GM23338 (cell line): ENCODE results near the gene SLC25A12. TPM values are rescaled to one million over a fixed set of nuclear protein-coding genes. Genes with fewer than 3 reads are reported as not detected.
A peak's percentile ranks its signal among the peaks of the same experiment; 100 is the strongest.

Source experiments
- ATAC-seq: fragments of 200-7000 bp; cut with Tn5 transposase; 3 replicates; pipeline ENCODE4 v1.9.1; 2020
- DNase-seq: peaks from one replicate; pipeline ENCODE4 v3.0.0-alpha.2; 2015; ENCODE audit warnings: low spot score
- H2AFZ ChIP-seq: fragments of 200-600 bp; sonication (generic); 2 replicates; pipeline ENCODE4 v1.8.0; 2016; ENCODE audit warnings: antibody characterized with exemption, mild to moderate bottlenecking, moderate library complexity
- H3F3A ChIP-seq: fragments of 200-600 bp; sonication (generic); replicated peaks from 2 replicates; pipeline ENCODE4 v1.8.0; 2017; ENCODE audit warnings: antibody characterized with exemption, mixed run types, low read depth
- H3K27ac ChIP-seq: fragments of 200-600 bp; sonication (generic); 2 replicates; pipeline ENCODE4 v1.6.1; 2016; ENCODE audit warnings: low read depth
- H3K27me3 ChIP-seq: fragments of 200-600 bp; sonication (generic); 2 replicates; pipeline ENCODE4 v1.8.0; 2016; ENCODE audit warnings: mild to moderate bottlenecking, mixed run types, moderate library complexity; ENCODE audit not compliant: insufficient read depth
- H3K36me3 ChIP-seq: fragments of 200-600 bp; sonication (generic); 2 replicates; pipeline ENCODE4 v1.8.0; 2016; ENCODE audit warnings: mild to moderate bottlenecking; ENCODE audit not compliant: insufficient read depth
- H3K4me1 ChIP-seq: fragments of 200-600 bp; sonication (generic); 2 replicates; pipeline ENCODE4 v1.8.0; 2016; ENCODE audit warnings: mild to moderate bottlenecking, moderate library complexity; ENCODE audit not compliant: insufficient read depth
- H3K4me2 ChIP-seq: fragments of 200-600 bp; sonication (generic); 2 replicates; pipeline ENCODE4 v1.7.1; 2017; ENCODE audit warnings: mixed run types
- H3K4me3 ChIP-seq: fragments of 200-600 bp; sonication (generic); 2 replicates; pipeline ENCODE4 v1.6.1; 2016; ENCODE audit warnings: mixed run types
- H3K79me2 ChIP-seq: fragments of 200-600 bp; sonication (generic); replicated peaks from 2 replicates; pipeline ENCODE4 v1.8.0; 2017; ENCODE audit warnings: mild to moderate bottlenecking; ENCODE audit not compliant: insufficient read depth
- H3K9me2 ChIP-seq: fragments of 200-600 bp; sonication (generic); 2 replicates; pipeline ENCODE4 v1.8.0; 2017; ENCODE audit not compliant: insufficient read depth
- H4K20me1 ChIP-seq: fragments of 200-600 bp; sonication (generic); replicated peaks from 2 replicates; pipeline ENCODE4 v1.8.0; 2017; ENCODE audit warnings: mild to moderate bottlenecking; ENCODE audit not compliant: insufficient read depth
- H3K27ac Mint-ChIP-seq: 2 replicates; pipeline ENCODE4 v1.8.0; 2020; ENCODE audit warnings: inconsistent platforms, mild to moderate bottlenecking, moderate library complexity, mixed read lengths
- H3K27me3 Mint-ChIP-seq: 3 replicates; pipeline ENCODE4 v1.8.0; 2022; ENCODE audit warnings: low read depth, mild to moderate bottlenecking, moderate library complexity, mixed read lengths, inconsistent platforms; ENCODE audit not compliant: insufficient read depth, poor library complexity
- H3K36me3 Mint-ChIP-seq: 3 replicates; pipeline ENCODE4 v1.8.0; 2021; ENCODE audit warnings: low read depth, mild to moderate bottlenecking, inconsistent platforms, moderate library complexity, mixed read lengths
- H3K4me1 Mint-ChIP-seq: 3 replicates; pipeline ENCODE4 v1.8.0; 2020; ENCODE audit warnings: mild to moderate bottlenecking, inconsistent platforms, mixed read lengths
- H3K4me3 Mint-ChIP-seq: 3 replicates; pipeline ENCODE4 v1.8.0; 2021; ENCODE audit warnings: moderate library complexity, mild to moderate bottlenecking, inconsistent platforms, mixed read lengths
- H3K9me3 Mint-ChIP-seq: 3 replicates; pipeline ENCODE4 v1.8.0; 2020; ENCODE audit warnings: moderate library complexity, mild to moderate bottlenecking, inconsistent platforms, mixed read lengths
- CREB1 ChIP-seq: fragments of 250-450 bp; sonication (Bioruptor Pico); IDR thresholded peaks from 2 replicates; pipeline ENCODE4 v1.5.0; 2020; ENCODE audit warnings: low read depth, mild to moderate bottlenecking, moderate library complexity
- ETS1 ChIP-seq: IDR thresholded peaks from 2 replicates; pipeline ENCODE4 v1.6.1; 2016; ENCODE audit warnings: antibody characterized with exemption
- EZH2 ChIP-seq: fragments of 200-600 bp; sonication (generic); IDR thresholded peaks from one replicate; pipeline ENCODE4 v1.8.0; 2017; ENCODE audit warnings: antibody characterized with exemption, mild to moderate bottlenecking, low read depth; ENCODE audit not compliant: unreplicated experiment
- EZH2phosphoT487 ChIP-seq: fragments of 200-600 bp; sonication (generic); IDR thresholded peaks from one replicate; pipeline ENCODE4 v1.8.1; 2018; ENCODE audit warnings: antibody characterized with exemption; ENCODE audit not compliant: unreplicated experiment
- POLR2AphosphoS5 ChIP-seq: IDR thresholded peaks from 2 replicates; pipeline ENCODE4 v1.6.1; 2016; ENCODE audit warnings: antibody characterized with exemption, low read depth
- ZNF114 ChIP-seq: fragments of 250-450 bp; sonication (Bioruptor Pico); IDR thresholded peaks from 2 replicates; pipeline ENCODE4 v1.5.0; 2020; ENCODE audit warnings: mild to moderate bottlenecking, moderate library complexity
- ZNF462 ChIP-seq: fragments of 250-450 bp; sonication (Bioruptor Pico); IDR thresholded peaks from 2 replicates; pipeline ENCODE4 v1.5.0; 2020; ENCODE audit warnings: mild to moderate bottlenecking, moderate library complexity
- polyA plus RNA-seq: library from polyadenylated mRNA; unstranded; fragments of >200 nt; fragmentation: Nextera tagmentation; extraction: Ambion mirVana; gene quantifications from 2 replicates; pipeline ENCODE4 v1.2.1, GENCODE V29; 2016
- total RNA-seq: library from RNA; depleted of rRNA; stranded (reverse); fragments of >200 nt; shearing (Covaris generic); gene quantifications from 2 replicates; pipeline ENCODE4 v1.2.3, GENCODE V29; 2014

The SLC25A12 gene
- total and polyA plus RNA-seq, 2 experiments from 2014 or later: 4.8 to 14.8 TPM

GRCh38 chr2:171924170-171924942 lies 30.3 kb upstream of the SLC25A12 start (continued):
- TF ChIP-seq ZNF462 (no peak), POLR2AphosphoS5 (no peak)

GRCh38 chr2:171923206-171923605 lies 29.2 kb upstream of the SLC25A12 start:
- 0 out of 2 replicates have a peak, but pooled peaks cover 5% of the 10 kb centered on the region for H4K20me1 ChIP-seq
- peak overlapping the region; percentile 90 for H3K27ac ChIP-seq
- H3K9me2 ChIP-seq: no peaks in the 10 kb centered on the region
- H3F3A ChIP-seq: no peaks in the 10 kb centered on the region; the same call in 1 of the 2 replicates
- Mint-ChIP-seq H3K9me3 (no peaks in the 10 kb centered on the region), H3K36me3 (peaks cover 24% of the 10 kb centered on the region; the same call in 2 of the 3 replicates), H3K4me3 (peak overlapping the region; percentile 94), H3K27me3 (peaks cover 2% of the 10 kb centered on the region), H3K27ac (peak overlapping the region; percentile 97), H3K4me1 (peaks cover 12% of the 10 kb centered on the region)
- H3K4me1 ChIP-seq: peaks cover 6% of the 10 kb centered on the region; the same call in 1 of the 2 replicates
- H3K4me3 ChIP-seq: peak overlapping the region; percentile 76
- DNase-seq (peak; percentile 6), ATAC-seq (no peak)
- peak overlapping the region; percentile 79 for H3K4me2 ChIP-seq
- H2AFZ ChIP-seq: peak overlapping the region; percentile 43; the same call in 1 of the 2 replicates
- H3K79me2 ChIP-seq: peaks cover 46% of the 10 kb centered on the region
- H3K27me3 ChIP-seq: no peaks in the 10 kb centered on the region
- H3K36me3 ChIP-seq: peaks cover 11% of the 10 kb centered on the region; the same call in 1 of the 2 replicates
- no peak for TF ChIP-seq ETS1
- no peak for TF ChIP-seq ZNF462
- no peak for TF ChIP-seq CREB1 (CRISPR knock-in tag)
- TF ChIP-seq EZH2phosphoT487: no peak
- TF ChIP-seq ZNF114 (CRISPR knock-in tag): no peak
- TF ChIP-seq EZH2: no peak
